ENCODE results near the gene NRP1.
A peak's percentile ranks its signal among the peaks of the same experiment; 100 is the strongest.

Gene NRP1

DNA sequence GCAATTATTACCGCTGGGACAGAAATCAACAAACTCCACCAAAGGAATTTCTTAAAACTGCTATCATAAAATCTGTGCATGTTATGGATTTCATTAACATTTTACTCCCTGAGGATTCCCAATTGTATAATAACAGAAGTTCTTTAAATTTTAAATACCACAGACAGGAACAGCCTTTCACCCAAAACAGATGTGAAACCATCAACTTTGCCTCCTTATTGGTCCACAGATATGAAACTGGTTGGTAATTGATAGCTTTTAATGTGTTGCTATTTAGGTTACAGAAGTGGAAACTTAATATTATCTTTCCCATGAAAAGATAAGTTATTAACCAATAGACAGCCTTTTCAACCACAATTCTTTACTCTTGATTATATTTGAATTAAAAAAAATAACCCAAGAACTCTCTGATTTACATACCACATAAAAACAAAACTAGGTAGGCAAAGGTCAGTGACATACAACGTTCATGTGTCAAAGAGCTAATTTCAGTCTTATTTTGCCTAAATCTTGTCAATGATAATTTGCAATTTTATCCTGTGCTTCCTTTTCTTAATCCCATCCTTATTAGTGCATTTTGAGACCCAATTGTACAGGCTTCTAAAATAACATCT lies 90.0 kb downstream of the NRP1 start:
- DNase-seq (ENCODE audit: insufficient read length, low spot score) (no peak), FAIRE-seq (no peak)
- TF ChIP-seq POLR2A (IDR thresholded peaks at IDR 0.05; ENCODE audit: low read depth, low read length), result no peak

DNA sequence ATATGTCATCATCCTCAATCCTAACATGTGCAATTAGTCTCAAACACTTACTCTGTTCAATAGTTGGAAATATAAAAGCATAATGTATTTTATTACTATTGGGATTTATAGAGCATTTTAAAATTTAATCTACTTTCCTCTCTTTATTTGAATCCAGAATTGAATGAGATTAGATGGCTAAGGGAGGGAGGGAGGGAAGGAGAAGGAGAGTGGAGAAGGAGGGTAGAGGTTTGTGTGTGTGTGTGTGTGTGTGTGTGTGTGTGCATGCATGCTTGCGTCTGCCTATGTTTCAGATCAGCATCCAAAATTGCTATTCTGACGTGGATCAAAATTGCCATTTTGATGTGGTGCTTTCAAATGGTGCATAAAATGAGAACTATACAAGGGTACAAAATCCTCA lies 90.8 kb downstream of the NRP1 start:
- no peak for TF ChIP-seq POLR2A (IDR thresholded peaks at IDR 0.05; ENCODE audit: low read depth, low read length)
- no peak for DNase-seq (ENCODE audit: insufficient read length, low spot score)
- no peak for FAIRE-seq

DNA sequence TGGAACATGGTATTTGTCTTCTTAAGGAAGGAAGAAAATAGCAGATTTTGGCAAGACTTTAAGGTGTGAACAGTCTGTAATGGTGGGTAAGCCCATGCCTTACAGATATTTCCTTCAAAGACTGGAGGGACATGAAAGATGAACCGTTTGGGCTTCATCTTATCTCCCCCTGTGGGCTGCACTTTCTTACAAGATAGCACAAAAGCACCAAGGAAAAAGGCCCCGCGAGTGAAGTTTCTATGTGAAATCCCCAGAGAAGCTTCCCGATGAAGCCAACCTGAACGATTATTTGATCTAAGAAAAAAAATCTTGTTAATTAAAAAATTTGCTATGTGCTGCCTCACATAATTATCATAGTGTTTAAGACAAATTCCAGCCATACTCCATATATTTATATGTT lies 91.5 kb downstream of the NRP1 start:
- no peak for FAIRE-seq
- DNase-seq (ENCODE audit: insufficient read length, low spot score), result no peak
- TF ChIP-seq POLR2A (IDR thresholded peaks at IDR 0.05; ENCODE audit: low read depth, low read length), result no peak

DNA sequence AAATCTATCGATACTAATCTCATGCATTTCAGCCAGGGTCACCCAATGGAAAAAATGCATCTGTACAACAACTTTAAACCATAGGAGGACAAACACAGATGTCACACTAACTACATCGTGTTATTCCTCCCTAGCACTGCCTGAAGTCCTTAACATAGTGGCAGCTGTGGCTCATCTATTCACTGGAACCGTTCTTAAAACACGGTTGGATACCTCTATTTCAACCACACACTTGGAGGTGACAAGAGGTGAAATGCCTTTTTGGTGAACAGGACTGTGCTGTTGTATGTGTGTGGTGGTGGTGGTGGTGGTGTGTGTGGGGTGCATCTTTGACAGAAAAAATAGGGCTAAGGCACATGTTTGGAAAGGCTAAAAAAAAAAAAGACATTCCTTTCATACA lies 93.1 kb downstream of the NRP1 start:
- DNase-seq (ENCODE audit: insufficient read length, low spot score) (no peak), FAIRE-seq (peak; percentile 6)
- TF ChIP-seq POLR2A (IDR thresholded peaks at IDR 0.05; ENCODE audit: low read depth, low read length), result no peak

DNA sequence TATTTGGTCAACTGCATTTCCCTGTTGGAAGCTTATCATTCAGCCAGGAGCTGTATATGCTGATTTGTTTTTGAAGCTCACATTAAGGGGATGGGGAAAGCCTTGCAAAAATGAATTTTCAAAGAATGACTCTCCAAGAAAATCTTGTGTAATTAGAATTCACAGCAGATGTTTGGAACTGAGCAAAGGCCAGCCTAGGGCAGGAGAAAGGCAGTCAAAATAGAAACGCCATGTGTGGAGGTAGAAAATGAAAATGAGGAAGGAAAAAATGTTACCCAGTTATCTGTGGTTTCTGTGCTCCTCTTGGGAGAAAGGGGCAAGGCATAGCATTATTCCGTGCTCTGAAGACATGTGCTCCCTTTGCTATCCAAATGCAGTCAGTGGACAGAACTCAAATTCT lies 93.5 kb downstream of the NRP1 start:
- no peak for TF ChIP-seq POLR2A (IDR thresholded peaks at IDR 0.05; ENCODE audit: low read depth, low read length)
- FAIRE-seq (no peak), DNase-seq (ENCODE audit: insufficient read length, low spot score) (no peak)

DNA sequence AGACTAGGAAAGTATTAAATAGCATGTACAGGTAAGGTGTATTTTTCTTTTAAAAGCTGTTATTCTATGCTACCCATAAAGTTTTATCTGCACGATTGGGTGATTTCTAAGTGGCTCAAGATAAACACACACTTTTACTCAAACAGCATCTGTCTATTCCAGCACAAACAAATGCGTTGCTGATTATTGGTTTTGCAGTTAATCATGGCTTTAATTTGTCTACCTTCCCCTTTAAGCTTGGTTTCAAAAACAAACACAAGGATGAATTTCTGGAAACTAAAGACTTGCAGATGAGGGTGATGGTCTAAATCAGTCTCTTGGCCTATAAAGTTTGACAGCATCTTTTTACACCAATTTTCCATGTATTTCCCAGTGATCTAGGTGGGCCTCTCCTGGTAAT lies 94.2 kb downstream of the NRP1 start:
- DNase-seq (ENCODE audit: insufficient read length, low spot score) (no peak), FAIRE-seq (no peak)
- TF ChIP-seq POLR2A (IDR thresholded peaks at IDR 0.05; ENCODE audit: low read depth, low read length), result no peak

DNA sequence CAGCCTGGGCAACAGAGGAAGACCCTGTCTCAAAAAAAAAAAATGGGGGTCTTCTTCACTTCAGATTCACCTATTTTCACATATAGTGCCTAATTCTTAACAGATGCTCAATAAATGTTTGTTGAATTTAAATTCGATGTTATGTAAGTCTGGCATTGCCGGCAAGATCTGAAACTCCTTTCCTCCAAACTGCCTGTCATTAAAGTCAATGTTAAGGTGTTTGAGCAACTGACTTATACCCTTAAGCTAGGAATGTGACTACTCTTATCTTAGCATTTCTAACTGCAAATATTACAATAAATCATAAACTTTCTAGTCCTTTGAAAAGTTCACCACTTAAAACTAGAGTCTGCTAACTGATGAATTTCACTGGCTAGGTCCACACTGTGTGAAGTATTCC lies 95.2 kb downstream of the NRP1 start:
- TF ChIP-seq POLR2A (IDR thresholded peaks at IDR 0.05; ENCODE audit: low read depth, low read length), result no peak
- FAIRE-seq (no peak), DNase-seq (ENCODE audit: insufficient read length, low spot score) (no peak)

DNA sequence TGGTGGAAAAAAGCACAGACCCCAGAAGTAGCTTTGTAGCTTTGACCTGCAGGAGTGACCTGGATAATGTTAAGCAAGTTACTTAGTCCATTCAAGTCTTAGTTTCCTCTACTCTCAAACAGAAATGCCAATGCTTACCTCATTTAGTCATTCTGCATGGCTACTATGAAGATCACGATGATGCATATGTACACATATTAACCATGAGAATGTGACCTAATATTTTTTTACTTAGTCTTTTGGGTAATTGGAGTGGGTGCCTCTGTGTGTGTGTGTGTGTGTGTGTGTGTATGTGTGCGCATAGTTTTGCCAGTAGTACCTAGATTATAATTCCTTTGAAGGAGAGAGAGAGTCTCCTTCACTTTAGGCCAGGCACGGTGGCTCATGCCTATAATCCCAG lies 95.8 kb downstream of the NRP1 start:
- DNase-seq (ENCODE audit: insufficient read length, low spot score) (no peak), FAIRE-seq (no peak)
- no peak for TF ChIP-seq POLR2A (IDR thresholded peaks at IDR 0.05; ENCODE audit: low read depth, low read length)

DNA sequence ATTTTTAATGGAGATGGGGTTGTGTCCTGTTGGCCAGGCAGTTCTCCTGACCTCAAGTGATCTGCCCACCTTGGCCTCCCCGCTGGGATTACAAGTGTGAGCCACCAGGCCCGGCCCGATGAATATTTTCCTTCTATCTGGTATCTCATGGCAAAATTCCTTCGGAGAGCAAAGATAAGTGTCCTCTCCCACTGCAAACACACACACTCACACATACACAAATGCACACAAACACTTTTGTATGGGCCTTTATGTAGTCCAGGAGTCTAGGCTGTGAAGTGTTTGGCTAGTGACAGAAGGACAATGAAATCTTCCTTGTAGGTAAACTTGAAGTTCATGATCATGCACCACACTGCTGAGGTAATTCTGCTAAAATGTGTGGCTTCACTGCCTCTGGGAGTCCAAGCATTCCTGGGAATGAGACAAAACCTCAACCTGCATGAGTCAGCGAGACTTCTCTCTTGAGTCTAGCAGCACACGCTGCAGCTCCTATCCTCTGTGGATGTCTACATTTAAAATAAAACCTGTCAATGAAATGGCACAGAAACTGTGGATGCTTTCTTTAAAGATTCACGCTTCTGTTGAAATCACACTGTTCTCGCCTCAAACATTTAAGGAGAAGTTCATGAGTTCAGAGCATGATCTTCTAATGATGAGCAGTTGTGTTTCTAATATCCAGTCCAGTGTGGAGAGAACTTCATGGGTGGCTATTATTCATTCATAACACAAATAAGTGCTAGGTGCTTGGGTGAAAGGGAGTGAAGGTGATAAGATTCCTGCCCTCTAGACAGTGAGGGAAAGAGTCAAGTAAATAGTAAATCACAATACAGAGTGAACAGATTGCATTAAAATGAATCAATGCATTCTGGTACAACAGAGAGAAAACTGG lies 96.5 kb downstream of the NRP1 start:
- FAIRE-seq (peak; percentile 99), DNase-seq (ENCODE audit: insufficient read length, low spot score) (peak; percentile 62)
- no peak for TF ChIP-seq POLR2A (IDR thresholded peaks at IDR 0.05; ENCODE audit: low read depth, low read length)

DNA sequence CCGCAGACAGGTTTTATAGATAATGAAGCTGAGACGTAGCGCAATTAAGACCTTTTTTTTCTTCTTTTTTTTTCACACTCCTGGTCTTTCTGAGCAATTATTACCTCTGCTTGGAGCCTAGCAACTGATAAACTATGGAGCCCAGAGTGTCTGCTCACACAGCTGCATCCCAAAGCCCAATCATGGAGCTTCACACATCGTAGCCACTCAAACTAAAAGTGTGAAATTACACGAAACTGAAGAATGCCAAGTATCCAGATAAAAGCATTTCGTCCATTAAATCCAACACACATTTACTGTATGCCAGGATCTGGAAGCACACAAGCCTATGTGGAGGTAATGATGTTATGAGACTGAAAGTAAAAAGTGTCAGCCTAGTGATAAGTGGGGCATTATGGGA lies 97.6 kb downstream of the NRP1 start:
- FAIRE-seq, result no peak
- DNase-seq (ENCODE audit: insufficient read length, low spot score), result no peak
- TF ChIP-seq POLR2A (IDR thresholded peaks at IDR 0.05; ENCODE audit: low read depth, low read length), result no peak

DNA sequence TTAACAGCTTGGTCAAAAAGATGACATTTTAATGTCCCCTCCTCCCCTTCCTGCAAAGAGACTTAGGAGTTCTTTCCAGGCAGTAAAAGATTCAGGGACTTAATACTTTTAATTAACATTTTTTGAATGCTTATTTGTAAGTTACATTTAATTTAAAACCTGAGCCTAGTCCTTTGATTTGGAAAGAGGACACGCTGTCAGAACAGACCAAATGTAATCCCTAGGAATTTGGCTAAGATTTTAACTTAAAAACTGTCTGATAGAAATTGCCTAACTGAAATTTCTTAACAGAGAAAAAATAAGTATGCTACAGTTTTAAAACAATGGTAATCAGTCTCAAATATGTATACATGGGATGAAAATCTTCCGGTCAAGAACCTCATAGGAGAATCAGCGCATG lies 98.5 kb downstream of the NRP1 start:
- TF ChIP-seq POLR2A (IDR thresholded peaks at IDR 0.05; ENCODE audit: low read depth, low read length), result no peak
- DNase-seq (ENCODE audit: insufficient read length, low spot score), result no peak
- no peak for FAIRE-seq

DNA sequence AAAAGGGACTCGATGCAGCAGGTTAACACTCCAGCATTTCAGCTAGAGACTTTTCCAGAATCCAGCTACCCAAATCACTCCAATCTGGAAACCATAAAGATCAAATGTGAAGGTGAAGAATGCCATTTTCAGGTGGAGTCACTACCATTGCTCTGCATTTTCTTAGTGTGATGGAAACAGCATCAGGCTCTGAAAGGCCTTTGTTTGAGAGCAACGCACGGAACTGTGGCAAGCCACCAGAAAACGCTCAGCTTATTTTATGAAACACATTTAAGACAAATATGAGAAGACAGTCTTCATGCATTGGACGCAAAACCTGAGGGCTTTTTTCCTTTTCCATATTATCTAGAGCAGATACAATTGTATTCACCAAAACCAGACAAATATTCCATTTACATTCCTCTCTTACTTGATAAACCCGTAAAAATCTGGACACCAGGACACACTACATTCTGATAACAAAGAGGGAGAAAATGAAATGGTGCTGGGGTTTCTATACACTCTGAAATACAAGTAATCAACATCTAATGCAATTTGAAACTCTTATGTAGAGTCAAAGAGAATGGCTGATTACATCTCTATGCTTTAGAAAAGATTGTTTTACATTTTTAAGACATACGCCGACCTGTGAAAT lies 99.1 kb downstream of the NRP1 start:
- TF ChIP-seq POLR2A (IDR thresholded peaks at IDR 0.05; ENCODE audit: low read depth, low read length), result no peak
- DNase-seq (ENCODE audit: insufficient read length, low spot score) (no peak), FAIRE-seq (no peak)

DNA sequence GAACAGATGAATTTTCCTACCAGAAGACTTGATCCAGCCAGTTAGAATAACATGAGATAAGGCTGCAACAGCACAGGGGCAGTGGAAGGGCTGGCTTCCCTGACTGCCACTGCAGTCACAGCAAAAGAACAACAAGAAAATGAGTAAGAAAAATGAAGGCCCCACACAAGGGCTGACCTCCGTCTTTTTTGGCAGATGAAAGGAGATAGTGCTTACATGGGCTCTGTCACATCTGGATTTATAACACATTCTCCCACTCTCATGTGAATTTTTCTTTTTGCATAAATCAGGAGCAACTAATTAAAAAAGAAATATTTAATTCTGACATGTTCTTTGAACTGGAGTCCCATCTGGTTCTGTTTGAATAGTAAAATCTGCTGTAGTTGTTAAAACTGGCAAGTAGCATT lies 99.6 kb downstream of the NRP1 start:
- DNase-seq (ENCODE audit: insufficient read length, low spot score), result no peak
- FAIRE-seq, result no peak
- TF ChIP-seq POLR2A (IDR thresholded peaks at IDR 0.05; ENCODE audit: low read depth, low read length), result no peak

DNA sequence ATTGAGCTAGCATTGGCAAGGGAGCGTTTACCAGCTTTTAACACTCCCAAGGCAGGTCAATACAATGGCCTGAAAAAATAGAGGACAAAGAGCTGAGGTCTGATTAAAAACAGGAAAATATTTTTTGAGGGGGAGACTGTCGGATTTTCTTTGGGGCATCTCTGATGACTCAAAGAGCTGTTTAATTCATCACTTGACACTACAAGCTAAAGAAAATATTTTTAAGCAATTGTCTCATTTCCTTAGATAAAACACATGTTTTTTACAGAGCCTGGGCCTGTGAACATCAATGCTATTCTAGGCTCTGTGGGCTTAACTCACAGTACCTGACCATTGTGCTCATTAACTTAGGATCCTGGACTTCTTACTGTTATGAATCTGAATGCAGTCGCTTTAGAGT lies 100.8 kb downstream of the NRP1 start:
- DNase-seq (ENCODE audit: insufficient read length, low spot score) (no peak), FAIRE-seq (no peak)
- TF ChIP-seq POLR2A (IDR thresholded peaks at IDR 0.05; ENCODE audit: low read depth, low read length), result no peak

DNA sequence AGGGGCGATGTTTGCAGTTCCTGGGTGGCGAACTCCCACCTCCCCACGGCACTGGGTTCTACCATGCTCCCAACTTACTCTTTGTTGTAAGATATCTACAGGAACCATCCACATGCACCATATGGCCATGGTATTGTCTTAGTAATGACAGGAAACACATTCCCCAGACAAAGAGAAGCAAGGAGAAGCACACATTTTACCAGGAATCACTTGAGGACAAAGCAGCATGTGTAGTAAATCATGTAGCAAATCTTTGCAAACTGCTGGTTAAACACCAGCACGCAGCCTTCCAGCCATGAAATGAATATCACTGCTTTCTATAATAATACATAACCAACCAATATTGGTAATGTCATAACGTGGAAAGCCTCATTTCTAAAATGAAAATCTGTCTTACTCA lies 101.2 kb downstream of the NRP1 start:
- no peak for TF ChIP-seq POLR2A (IDR thresholded peaks at IDR 0.05; ENCODE audit: low read depth, low read length)
- FAIRE-seq (no peak), DNase-seq (ENCODE audit: insufficient read length, low spot score) (no peak)

All from H54 (cell line).